Activated T-helper 1 cell treated with anti-CD3 and anti-CD28 coated beads, Interleukin-12 subunit alpha, Interleukin-12 subunit beta, Interleukin-2, Interleukin-4 antibody, amounts not matched to agents 30 ng/mL and 10 ng/mL and 1 ng/mL, durations not matched to agents 14 hours and 24 hours and 36 hours (primary cell): ENCODE data around the gene IGFLR1. TPM values are rescaled to one million over a fixed set of nuclear protein-coding genes. Genes with fewer than 3 reads are reported as not detected.
"Not testable (repeated sequence)": the region's sequence is repeated elsewhere in the genome, so short reads cannot be mapped to it uniquely, and the experiment has no call there.

Experiments used
- DNase-seq: peaks from one replicate; pipeline ENCODE4 v3.0.0; 2021; ENCODE audit warnings: low spot score
- H3K27ac Mint-ChIP-seq: one replicate; pipeline ENCODE4 v1.8.0; 2021; ENCODE audit warnings: mild to moderate bottlenecking, mixed read lengths
- H3K27me3 Mint-ChIP-seq: one replicate; pipeline ENCODE4 v1.8.0; 2022; ENCODE audit warnings: mild to moderate bottlenecking, moderate library complexity, mixed read lengths; ENCODE audit not compliant: insufficient read depth
- H3K36me3 Mint-ChIP-seq: one replicate; pipeline ENCODE4 v1.8.0; 2021; ENCODE audit warnings: low read depth, mixed read lengths
- H3K4me1 Mint-ChIP-seq: one replicate; pipeline ENCODE4 v1.8.0; 2021; ENCODE audit warnings: low read depth, mixed read lengths
- H3K4me3 Mint-ChIP-seq: one replicate; pipeline ENCODE4 v1.8.0; 2021; ENCODE audit warnings: mild to moderate bottlenecking, moderate library complexity, mixed read lengths
- H3K9me3 Mint-ChIP-seq: one replicate; pipeline ENCODE4 v1.8.0; 2021; ENCODE audit warnings: mixed read lengths
- intact Hi-C: fragments of 100-400 bp; cut with micrococcal nuclease; formaldehyde crosslinking; loops from one replicate; pipeline ENCODE4 v1.15.1; 2024
- total RNA-seq: library from RNA; stranded (reverse); gene quantifications from 2 replicates; pipeline ENCODE4 v1.2.3, GENCODE V29; 2022

Gene IGFLR1
- total RNA-seq, 1 donor from 2014 or later = 105 TPM

DNA sequence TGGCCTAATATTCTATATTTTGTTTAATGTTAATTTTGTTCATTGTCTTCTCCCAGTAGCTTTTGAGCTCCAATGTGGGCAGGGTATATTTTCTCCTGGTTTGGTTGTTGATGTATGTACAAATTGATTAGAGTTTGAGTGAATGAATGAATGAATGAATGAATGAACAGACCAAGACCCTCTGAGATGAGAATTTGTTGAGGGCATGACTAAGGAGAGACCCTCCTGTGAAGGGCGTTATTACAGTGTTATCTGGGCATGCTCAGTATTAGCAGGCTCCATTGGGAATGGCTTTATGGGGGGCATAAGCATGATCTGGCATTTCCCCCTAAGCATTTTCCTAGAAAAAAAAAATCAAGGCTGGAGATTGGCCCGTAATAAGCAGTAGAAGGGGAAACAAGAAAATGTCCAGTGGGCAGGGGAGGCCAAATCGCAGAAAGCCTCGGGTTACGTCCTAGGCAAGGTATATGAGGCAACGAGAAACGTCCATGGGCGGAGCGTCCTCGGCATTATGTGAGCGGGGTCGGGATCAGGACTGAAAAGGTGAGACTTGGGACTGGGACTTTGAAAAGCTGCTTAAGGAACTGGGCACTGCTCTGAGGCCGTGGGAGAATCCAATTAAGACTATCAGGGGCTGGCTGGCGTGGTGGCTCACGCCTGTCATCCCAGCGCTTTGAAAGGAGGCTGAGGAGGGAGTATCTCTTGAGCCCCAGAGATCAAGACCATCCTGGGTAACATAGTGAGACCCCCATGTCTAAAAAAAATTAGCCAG lies 32.2 kb upstream of the IGFLR1 start:
- Mint-ChIP-seq H3K9me3 (no peaks in the 10 kb centered on the region), H3K36me3 (peaks cover 2% of the 10 kb centered on the region), H3K4me1 (peaks cover 29% of the 10 kb centered on the region), H3K27ac (no peak overlapping the region), H3K4me3 (peak overlapping the region; percentile 81), H3K27me3 (no peaks in the 10 kb centered on the region)
- intact Hi-C loops = loop anchor here (1.0 to 2.0 kb wide), 9 partner anchors 16 to 130 kb away; partner anchors contain the start of genes LIN37, PROSER3, PSENEN and U2AF1L4
- no peak for DNase-seq

GRCh38 chr19:35773020-35773806 lies 31.0 kb upstream of the IGFLR1 start:
- Mint-ChIP-seq H3K9me3 (no peaks in the 10 kb centered on the region), H3K36me3 (peaks cover 10% of the 10 kb centered on the region), H3K4me3 (no peak overlapping the region), H3K4me1 (peaks cover 29% of the 10 kb centered on the region), H3K27ac (no peak overlapping the region), H3K27me3 (no peaks in the 10 kb centered on the region)
- intact Hi-C loops = no loop called here
- DNase-seq = no peak

DNA sequence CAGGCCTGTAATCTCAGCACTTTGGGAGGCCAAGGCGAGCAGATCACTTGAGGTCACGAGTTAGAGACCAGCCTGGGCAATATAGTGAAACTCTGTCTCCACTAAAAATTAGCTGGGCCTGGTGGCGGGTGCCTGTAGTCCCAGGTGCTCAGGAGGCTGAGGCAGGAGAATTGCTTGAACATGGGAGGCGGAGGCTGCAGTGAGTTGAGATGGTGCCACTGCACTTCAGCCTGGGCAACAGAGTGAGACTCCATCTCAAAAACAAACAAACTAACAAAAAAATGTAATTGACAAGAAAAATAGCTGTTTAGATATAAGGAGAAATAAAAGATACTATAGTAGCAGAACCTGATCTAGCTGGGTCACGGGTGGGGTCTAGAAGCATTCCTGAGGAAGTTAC lies 30.1 kb upstream of the IGFLR1 start:
- H3K27ac Mint-ChIP-seq, intact Hi-C loops, H3K36me3 Mint-ChIP-seq, DNase-seq, H3K4me3 Mint-ChIP-seq, H3K9me3 Mint-ChIP-seq, H3K27me3 Mint-ChIP-seq: not testable (repeated sequence)
- H3K4me1 Mint-ChIP-seq = peaks cover 24% of the 10 kb centered on the region

DNA sequence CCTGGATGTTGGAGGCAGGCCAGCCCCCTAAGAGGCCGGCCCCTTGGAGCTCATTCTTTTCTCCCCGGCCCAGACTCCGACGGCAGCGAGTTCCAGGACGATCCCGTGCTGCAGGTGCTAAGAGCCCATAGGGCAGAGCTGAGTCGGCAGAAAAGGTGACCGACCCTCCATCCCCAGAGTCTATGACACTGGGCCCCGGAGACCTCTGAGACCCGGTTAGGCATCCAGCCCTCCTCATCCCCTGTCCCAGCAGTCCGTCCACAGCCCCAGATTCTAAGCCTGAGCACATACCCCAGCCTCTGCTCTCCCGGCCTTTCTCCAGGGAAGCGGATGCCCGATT lies 25.8 kb upstream of the IGFLR1 start:
- no peaks in the 10 kb centered on the region for H3K9me3 Mint-ChIP-seq
- H3K27me3 Mint-ChIP-seq = no peaks in the 10 kb centered on the region
- no peak for DNase-seq
- intact Hi-C loops = no loop called here
- no peak overlapping the region for H3K27ac Mint-ChIP-seq
- no peaks in the 10 kb centered on the region for H3K4me1 Mint-ChIP-seq
- H3K4me3 Mint-ChIP-seq = no peak overlapping the region
- peaks cover 17% of the 10 kb centered on the region for H3K36me3 Mint-ChIP-seq

GRCh38 chr19:35767288-35768081 lies 25.2 kb upstream of the IGFLR1 start:
- no peak overlapping the region for H3K4me3 Mint-ChIP-seq
- H3K4me1 Mint-ChIP-seq = no peaks in the 10 kb centered on the region
- H3K27ac Mint-ChIP-seq = no peak overlapping the region
- H3K27me3 Mint-ChIP-seq = no peaks in the 10 kb centered on the region
- H3K36me3 Mint-ChIP-seq = peaks cover 17% of the 10 kb centered on the region
- no peaks in the 10 kb centered on the region for H3K9me3 Mint-ChIP-seq
- no peak for DNase-seq
- intact Hi-C loops = no loop called here

DNA sequence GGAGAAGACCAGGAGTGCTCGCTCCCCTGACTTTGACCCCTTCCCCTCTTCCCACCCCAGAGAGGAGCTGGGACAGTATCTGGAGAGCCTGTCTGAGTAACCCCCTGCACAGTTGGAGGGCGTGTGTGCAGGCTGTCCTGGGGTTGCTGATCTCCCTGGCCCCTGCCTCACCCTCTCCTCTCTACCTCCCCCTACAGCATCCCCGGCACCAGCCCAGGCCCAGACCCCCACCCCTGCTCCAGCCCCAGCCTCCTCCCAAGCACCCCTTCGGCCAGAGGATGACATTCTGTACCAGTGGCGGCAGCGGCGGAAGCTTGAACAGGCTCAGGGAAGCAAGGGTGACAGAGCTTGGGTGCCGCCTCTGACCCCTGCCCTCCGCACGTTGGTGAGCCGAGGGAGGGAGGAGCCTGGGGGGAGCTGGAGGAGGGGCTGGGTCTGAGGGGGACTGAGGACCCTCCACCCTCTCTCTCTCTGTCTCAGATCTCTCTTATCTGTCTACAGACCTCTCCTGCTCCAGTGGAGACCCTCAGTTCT lies 24.4 kb upstream of the IGFLR1 start:
- no peak overlapping the region for H3K4me3 Mint-ChIP-seq
- H3K9me3 Mint-ChIP-seq = no peaks in the 10 kb centered on the region
- no peak overlapping the region for H3K27ac Mint-ChIP-seq
- intact Hi-C loops = no loop called here
- peaks cover 22% of the 10 kb centered on the region for H3K36me3 Mint-ChIP-seq
- DNase-seq = no peak
- no peaks in the 10 kb centered on the region for H3K4me1 Mint-ChIP-seq
- H3K27me3 Mint-ChIP-seq = no peaks in the 10 kb centered on the region

DNA sequence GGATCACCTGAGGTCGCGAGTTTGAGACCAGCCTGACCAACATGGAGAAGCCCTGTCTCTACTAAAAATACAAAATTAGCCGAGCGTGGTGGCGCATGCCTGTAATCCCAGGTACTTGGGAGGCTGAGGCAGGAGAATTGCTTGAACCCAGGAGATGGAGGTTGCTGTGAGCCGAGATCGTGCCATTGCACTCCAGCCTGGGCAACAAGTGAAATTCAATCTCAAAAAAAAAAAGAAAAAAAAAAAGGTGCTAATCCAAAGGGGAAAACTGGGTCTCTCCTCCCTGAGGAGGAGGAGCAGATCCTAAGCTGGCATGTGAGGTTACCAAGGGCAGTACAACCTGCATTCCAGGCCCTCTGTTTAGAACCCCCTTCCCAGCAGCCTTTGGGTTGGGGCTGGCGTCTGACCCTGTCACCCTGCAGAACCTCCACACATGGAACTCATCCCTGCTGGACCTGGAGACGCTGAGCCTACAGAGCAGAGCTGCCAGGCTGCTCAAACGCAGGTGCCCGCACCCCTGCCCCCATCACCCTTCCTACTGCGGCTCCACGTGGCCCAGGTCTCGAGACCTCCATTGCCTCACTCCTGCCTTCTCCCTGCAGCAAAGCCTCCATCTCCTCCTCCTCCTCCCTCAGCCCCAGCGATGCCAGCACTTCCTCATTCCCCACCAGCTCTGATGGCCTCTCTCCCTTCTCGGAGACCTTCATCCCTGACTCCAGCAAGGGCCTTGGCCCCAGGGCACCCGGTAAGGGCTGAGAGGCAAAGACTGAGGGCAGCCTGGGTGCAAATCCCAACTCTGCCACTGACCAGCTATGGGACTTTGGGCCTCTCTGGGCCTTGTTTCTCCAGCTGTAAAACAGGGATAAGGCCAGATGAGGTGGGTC lies 22.4 kb upstream of the IGFLR1 start:
- no peak overlapping the region for H3K27ac Mint-ChIP-seq
- intact Hi-C loops = no loop called here
- H3K9me3 Mint-ChIP-seq = no peaks in the 10 kb centered on the region
- H3K4me1 Mint-ChIP-seq = peaks cover under 1% of the 10 kb centered on the region
- H3K4me3 Mint-ChIP-seq = no peak overlapping the region
- DNase-seq = no peak
- peaks cover 24% of the 10 kb centered on the region for H3K36me3 Mint-ChIP-seq
- H3K27me3 Mint-ChIP-seq = no peaks in the 10 kb centered on the region

DNA sequence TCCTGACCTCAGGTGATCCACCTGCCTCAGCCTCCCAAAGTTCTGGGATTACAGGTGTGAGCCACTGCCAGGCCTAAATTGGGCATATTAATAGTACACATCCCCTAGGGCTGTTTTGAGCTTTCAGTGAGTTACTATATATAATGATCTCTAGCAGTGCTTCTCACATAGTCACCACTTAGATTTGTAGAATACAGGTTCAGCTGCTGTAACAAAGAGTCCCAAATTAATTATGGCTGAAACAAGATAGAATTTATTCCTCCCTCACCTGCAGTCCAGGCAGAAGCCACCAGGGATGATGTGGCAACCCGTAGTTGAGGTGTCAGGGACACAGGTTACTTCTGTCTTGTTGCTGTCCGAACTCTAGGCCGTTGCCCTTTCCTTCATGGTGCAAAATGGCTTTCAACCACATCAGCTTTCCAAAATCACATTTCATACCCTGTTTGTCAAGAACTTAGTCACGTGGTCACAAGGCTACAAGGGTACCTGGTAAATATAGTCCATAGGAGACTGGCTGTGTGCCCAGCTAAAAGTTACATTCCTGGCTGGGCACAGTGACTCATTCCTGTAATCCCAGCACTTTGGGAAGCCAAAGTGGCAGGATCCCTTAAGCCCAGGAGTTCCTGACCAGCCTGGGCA lies 18.6 kb upstream of the IGFLR1 start:
- no peak overlapping the region for H3K4me3 Mint-ChIP-seq
- peaks cover 16% of the 10 kb centered on the region for H3K36me3 Mint-ChIP-seq
- no peak for DNase-seq
- no peak overlapping the region for H3K27ac Mint-ChIP-seq
- peaks cover 23% of the 10 kb centered on the region for H3K4me1 Mint-ChIP-seq
- intact Hi-C loops = no loop called here
- no peaks in the 10 kb centered on the region for H3K9me3 Mint-ChIP-seq
- H3K27me3 Mint-ChIP-seq = no peaks in the 10 kb centered on the region

- intact Hi-C loops = loop anchor here (2.0 to 5.0 kb wide), 2 partner anchors 57 to 212 kb away; partner anchors contain the start of gene TMEM147
- peaks cover 28% of the 10 kb centered on the region for H3K4me1 Mint-ChIP-seq
- no peaks in the 10 kb centered on the region for H3K9me3 Mint-ChIP-seq
- peaks cover 18% of the 10 kb centered on the region for H3K36me3 Mint-ChIP-seq
- H3K4me3 Mint-ChIP-seq = peak overlapping the region; percentile 89
- H3K27me3 Mint-ChIP-seq = no peaks in the 10 kb centered on the region
- DNase-seq = no peak
- H3K27ac Mint-ChIP-seq = peak overlapping the region; percentile 63
These were observed 17.4 kb upstream of the IGFLR1 start for GRCh38 chr19:35759697-35760096.

DNA sequence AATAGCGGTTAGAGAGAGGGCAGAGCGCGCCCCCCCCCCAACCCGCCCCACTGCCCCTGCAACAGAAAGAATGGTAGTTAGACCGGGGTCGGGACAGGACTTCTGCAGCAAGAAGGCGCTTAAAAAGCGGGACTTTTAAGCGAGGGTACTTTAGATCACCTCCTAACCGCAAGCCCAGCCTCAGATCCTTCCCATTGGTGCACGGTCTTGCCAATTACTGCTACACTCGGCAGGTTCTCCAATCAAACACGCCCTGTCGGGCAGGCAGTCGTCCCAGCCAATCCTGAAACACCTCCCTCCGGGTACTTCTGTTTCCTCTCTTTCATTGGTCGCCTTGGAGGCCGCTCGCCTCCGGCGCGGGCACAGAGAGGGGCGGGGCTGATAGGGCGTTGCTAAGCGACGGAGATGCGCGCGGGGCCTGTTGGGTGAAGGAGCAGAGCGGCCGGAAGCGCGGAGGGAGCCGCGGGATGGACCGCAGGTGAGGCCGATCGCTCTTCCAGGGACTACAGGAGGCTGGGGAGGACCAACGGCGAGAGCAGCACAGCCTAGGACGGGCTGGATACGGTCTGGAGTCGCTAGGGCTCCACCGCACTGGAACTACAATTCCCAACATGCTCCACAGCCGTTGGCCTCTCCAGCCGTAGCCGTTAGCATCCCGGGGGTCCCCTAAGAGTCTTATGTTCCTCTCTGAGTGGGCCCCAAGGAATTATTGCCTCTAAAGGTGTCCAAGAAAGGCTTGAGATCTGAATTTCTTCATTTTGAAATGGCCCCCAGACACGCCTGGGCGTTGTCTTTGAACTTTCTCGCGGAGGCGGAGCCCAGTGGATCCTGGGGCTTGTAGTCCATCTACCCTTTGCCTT lies 15.7 kb upstream of the IGFLR1 start, which contains the start of gene PROSER3:
TSS of gene PROSER3 (plus strand) at position 428 of the 860 bp plus-strand sequence. CDS start at position 468, 40 bp downstream.
- intact Hi-C loops = loop anchor here (1.0 to 5.0 kb wide), 8 partner anchors 10 to 211 kb away; partner anchors contain the start of genes ARHGAP33, COX6B1, LIN37 and TMEM147
- peaks cover 24% of the 10 kb centered on the region for H3K36me3 Mint-ChIP-seq
- peaks cover 29% of the 10 kb centered on the region for H3K4me1 Mint-ChIP-seq
- no peaks in the 10 kb centered on the region for H3K27me3 Mint-ChIP-seq
- DNase-seq = peak; percentile 99
- H3K4me3 Mint-ChIP-seq = peak within 1 kb of the TSS; percentile 89
- H3K9me3 Mint-ChIP-seq = no peaks in the 10 kb centered on the region
- H3K27ac Mint-ChIP-seq = peak within 1 kb of the TSS; percentile 90
